ENCODE results near the gene KXD1. TPM values are rescaled to one million over a fixed set of nuclear protein-coding genes. Genes with fewer than 3 reads are reported as not detected.

KXD1 gene
- total RNA-seq, 1 donor from 2014 or later = 30.4 TPM

DNA sequence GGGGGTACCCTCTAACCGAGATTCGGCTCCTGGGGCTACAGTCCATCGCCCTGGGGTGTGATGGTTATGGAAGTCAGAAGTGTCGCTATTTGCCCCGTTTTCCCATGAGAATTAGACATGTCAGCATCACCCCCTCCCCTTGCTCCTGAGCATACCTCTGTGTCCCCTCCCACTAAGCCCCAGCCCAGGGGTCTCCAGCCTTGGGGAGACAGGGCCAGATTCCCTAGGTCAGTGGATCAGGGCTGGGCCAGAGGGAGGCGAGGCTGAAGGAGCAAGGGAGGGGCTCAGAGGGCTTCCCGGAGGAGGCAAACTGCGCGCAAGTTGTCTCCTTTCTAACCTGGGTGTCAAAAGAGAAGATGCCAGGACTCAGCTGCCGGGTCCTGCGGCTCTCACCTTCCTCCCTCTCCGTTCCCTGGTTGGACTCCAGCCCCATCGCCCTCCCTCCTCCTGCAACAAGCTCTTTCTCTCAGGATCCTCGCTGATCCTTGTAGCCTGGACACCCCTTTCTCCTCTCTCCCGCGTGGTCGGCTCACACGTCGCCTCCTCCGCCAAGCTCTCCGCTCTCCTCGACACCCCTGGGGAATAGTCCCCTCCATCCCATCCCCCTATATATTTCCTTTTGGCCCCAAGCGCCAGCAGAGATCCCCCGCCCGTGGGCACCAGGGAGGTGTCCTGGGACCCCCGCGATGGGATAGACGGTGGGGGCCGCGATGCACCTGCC lies 54.5 kb downstream of the KXD1 start:
- DNase-seq (ENCODE audit: low spot score) = no peak
- ATAC-seq = no peak

- ATAC-seq (no peak), DNase-seq (ENCODE audit: low spot score) (no peak)
Measured at GRCh38 chr19:18612772-18613588, 55.3 kb downstream of the KXD1 start, which contains the start of gene TMEM59L. TMEM59L (plus strand) TSS chr19:18612870; CDS start chr19:18612959, 89 bp downstream.

DNA sequence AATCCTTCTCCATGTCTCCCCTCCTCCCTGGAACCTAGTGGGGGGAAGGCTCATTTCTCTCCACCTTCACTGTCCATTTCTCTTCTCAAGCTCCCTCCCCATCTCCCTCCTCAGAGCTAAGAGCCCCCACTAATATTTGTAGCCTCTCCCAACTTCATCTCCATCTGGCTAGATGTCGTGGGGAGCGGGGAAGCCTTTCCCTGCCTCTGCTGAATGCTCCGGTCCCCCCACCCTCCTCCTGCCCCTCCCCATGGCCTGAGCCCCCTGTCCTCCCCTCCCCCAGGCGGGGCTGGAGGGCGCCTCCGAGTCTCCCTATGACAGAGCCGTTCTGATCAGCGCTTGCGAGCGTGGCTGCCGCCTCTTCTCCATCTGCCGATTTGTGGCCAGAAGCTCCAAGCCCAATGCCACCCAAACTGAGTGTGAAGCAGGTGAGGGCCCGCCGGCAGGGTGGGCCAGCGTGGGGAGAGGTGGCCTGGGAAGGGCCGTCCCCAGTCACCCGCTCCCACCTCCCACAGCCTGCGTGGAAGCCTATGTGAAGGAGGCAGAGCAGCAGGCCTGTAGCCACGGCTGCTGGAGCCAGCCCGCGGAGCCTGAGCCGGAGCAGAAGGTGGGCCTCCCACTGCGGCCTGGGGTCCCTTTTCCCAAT lies 56.0 kb downstream of the KXD1 start:
- ATAC-seq (no peak), DNase-seq (ENCODE audit: low spot score) (no peak)

- ATAC-seq (no peak), DNase-seq (ENCODE audit: low spot score) (no peak)
Measured at GRCh38 chr19:18616023-18616422, 58.4 kb downstream of the KXD1 start.

DNA sequence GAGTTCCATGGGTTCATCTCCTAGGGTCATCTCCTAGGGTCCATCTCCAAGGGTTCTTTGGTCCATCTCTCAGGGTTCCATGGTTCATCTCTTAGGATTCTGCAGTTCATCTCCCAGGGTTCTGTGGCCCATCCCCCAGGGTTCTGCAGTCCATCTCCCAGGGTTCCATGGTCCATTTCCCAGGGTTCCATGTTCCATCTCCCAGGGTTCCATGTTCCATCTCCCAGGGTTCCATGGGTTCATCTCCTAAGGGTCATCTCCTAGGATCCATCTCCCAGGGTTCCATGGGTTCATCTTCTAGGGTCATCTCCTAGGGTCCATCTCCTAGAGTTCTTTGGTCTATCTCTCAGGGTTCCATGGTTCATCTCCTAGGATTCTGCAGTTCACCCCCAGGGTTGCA lies 59.9 kb downstream of the KXD1 start:
- DNase-seq (ENCODE audit: low spot score) = no peak
- no peak for ATAC-seq

GRCh38 chr19:18618236-18618635 lies 60.6 kb downstream of the KXD1 start:
- DNase-seq (ENCODE audit: low spot score) (no peak), ATAC-seq (no peak)

Other genes with a start within 250 kb of the KXD1 start
- gene LSM4, start 234.8 kb upstream of the KXD1 start, total RNA-seq = 53.3 TPM
- 62.4 TPM for gene PGPEP1, start 217.3 kb upstream of the KXD1 start, total RNA-seq
- 3.2 TPM for gene GDF15, start 171.7 kb upstream of the KXD1 start, total RNA-seq
- 2.2 TPM for gene LRRC25, start 160.2 kb upstream of the KXD1 start, total RNA-seq
- 18.4 TPM for gene SSBP4, start 138.5 kb upstream of the KXD1 start, total RNA-seq
- 10.2 TPM for gene ISYNA1, start 119.7 kb upstream of the KXD1 start, total RNA-seq
- 11.2 TPM for gene ELL, start 35.8 kb upstream of the KXD1 start, total RNA-seq
- 116 TPM for gene FKBP8, start 14.3 kb upstream of the KXD1 start, total RNA-seq
- gene UBA52, start 14.0 kb downstream of the KXD1 start, total RNA-seq = 425 TPM
- gene REX1BD, start 30.9 kb downstream of the KXD1 start, total RNA-seq = 55.7 TPM
- 0.20 TPM for gene CRLF1, start 48.9 kb downstream of the KXD1 start, total RNA-seq
- not detected for gene TMEM59L, start 55.0 kb downstream of the KXD1 start, total RNA-seq
- gene KLHL26, start 79.2 kb downstream of the KXD1 start, total RNA-seq = 6.1 TPM
- gene CRTC1, start 125.8 kb downstream of the KXD1 start, total RNA-seq = 6.2 TPM
- gene COMP, start 233.4 kb downstream of the KXD1 start, total RNA-seq = not detected

Measured in left lobe of liver (tissue), 2 donors.